GM23338 (cell line): ENCODE results near the gene NOC2L. TPM values are rescaled to one million over a fixed set of nuclear protein-coding genes. Genes with fewer than 3 reads are reported as not detected.

Experiments
- ATAC-seq: fragments of 200-7000 bp; cut with Tn5 transposase; 3 replicates; pipeline ENCODE4 v1.9.1; 2020
- DNase-seq: peaks from one replicate; pipeline ENCODE4 v3.0.0-alpha.2; 2015; ENCODE audit warnings: low spot score
- H2AFZ ChIP-seq: fragments of 200-600 bp; sonication (generic); 2 replicates; pipeline ENCODE4 v1.8.0; 2016; ENCODE audit warnings: antibody characterized with exemption, mild to moderate bottlenecking, moderate library complexity
- H3F3A ChIP-seq: fragments of 200-600 bp; sonication (generic); replicated peaks from 2 replicates; pipeline ENCODE4 v1.8.0; 2017; ENCODE audit warnings: antibody characterized with exemption, mixed run types, low read depth
- H3K27ac ChIP-seq: fragments of 200-600 bp; sonication (generic); 2 replicates; pipeline ENCODE4 v1.6.1; 2016; ENCODE audit warnings: low read depth
- H3K27me3 ChIP-seq: fragments of 200-600 bp; sonication (generic); 2 replicates; pipeline ENCODE4 v1.8.0; 2016; ENCODE audit warnings: mild to moderate bottlenecking, mixed run types, moderate library complexity; ENCODE audit not compliant: insufficient read depth
- H3K36me3 ChIP-seq: fragments of 200-600 bp; sonication (generic); 2 replicates; pipeline ENCODE4 v1.8.0; 2016; ENCODE audit warnings: mild to moderate bottlenecking; ENCODE audit not compliant: insufficient read depth
- H3K4me1 ChIP-seq: fragments of 200-600 bp; sonication (generic); 2 replicates; pipeline ENCODE4 v1.8.0; 2016; ENCODE audit warnings: mild to moderate bottlenecking, moderate library complexity; ENCODE audit not compliant: insufficient read depth
- H3K4me2 ChIP-seq: fragments of 200-600 bp; sonication (generic); 2 replicates; pipeline ENCODE4 v1.7.1; 2017; ENCODE audit warnings: mixed run types
- H3K4me3 ChIP-seq: fragments of 200-600 bp; sonication (generic); 2 replicates; pipeline ENCODE4 v1.6.1; 2016; ENCODE audit warnings: mixed run types
- H3K79me2 ChIP-seq: fragments of 200-600 bp; sonication (generic); replicated peaks from 2 replicates; pipeline ENCODE4 v1.8.0; 2017; ENCODE audit warnings: mild to moderate bottlenecking; ENCODE audit not compliant: insufficient read depth
- H3K9me2 ChIP-seq: fragments of 200-600 bp; sonication (generic); 2 replicates; pipeline ENCODE4 v1.8.0; 2017; ENCODE audit not compliant: insufficient read depth
- H4K20me1 ChIP-seq: fragments of 200-600 bp; sonication (generic); replicated peaks from 2 replicates; pipeline ENCODE4 v1.8.0; 2017; ENCODE audit warnings: mild to moderate bottlenecking; ENCODE audit not compliant: insufficient read depth
- H3K27ac Mint-ChIP-seq: 2 replicates; pipeline ENCODE4 v1.8.0; 2020; ENCODE audit warnings: inconsistent platforms, mild to moderate bottlenecking, moderate library complexity, mixed read lengths
- H3K27me3 Mint-ChIP-seq: 3 replicates; pipeline ENCODE4 v1.8.0; 2022; ENCODE audit warnings: low read depth, mild to moderate bottlenecking, moderate library complexity, mixed read lengths, inconsistent platforms; ENCODE audit not compliant: insufficient read depth, poor library complexity
- H3K36me3 Mint-ChIP-seq: 3 replicates; pipeline ENCODE4 v1.8.0; 2021; ENCODE audit warnings: low read depth, mild to moderate bottlenecking, inconsistent platforms, moderate library complexity, mixed read lengths
- H3K4me1 Mint-ChIP-seq: 3 replicates; pipeline ENCODE4 v1.8.0; 2020; ENCODE audit warnings: mild to moderate bottlenecking, inconsistent platforms, mixed read lengths
- H3K4me3 Mint-ChIP-seq: 3 replicates; pipeline ENCODE4 v1.8.0; 2021; ENCODE audit warnings: moderate library complexity, mild to moderate bottlenecking, inconsistent platforms, mixed read lengths
- H3K9me3 Mint-ChIP-seq: 3 replicates; pipeline ENCODE4 v1.8.0; 2020; ENCODE audit warnings: moderate library complexity, mild to moderate bottlenecking, inconsistent platforms, mixed read lengths
- CREB1 ChIP-seq: fragments of 250-450 bp; sonication (Bioruptor Pico); IDR thresholded peaks from 2 replicates; pipeline ENCODE4 v1.5.0; 2020; ENCODE audit warnings: low read depth, mild to moderate bottlenecking, moderate library complexity
- CTCF ChIP-seq, 2 experiments: fragments of 200-600 bp in 1 of 2; sonication (generic) in 1 of 2; conservative IDR thresholded peaks; 2 replicates each; pipeline versions ENCODE4 v1.5.1 to v1.6.1; 2016 to 2017; ENCODE audit warnings: antibody characterized with exemption in 2 of 2, low read depth in 2 of 2, mild to moderate bottlenecking in 2 of 2, moderate library complexity in 1 of 2
- EZH2 ChIP-seq: fragments of 200-600 bp; sonication (generic); IDR thresholded peaks from one replicate; pipeline ENCODE4 v1.8.0; 2017; ENCODE audit warnings: antibody characterized with exemption, mild to moderate bottlenecking, low read depth; ENCODE audit not compliant: unreplicated experiment
- EZH2phosphoT487 ChIP-seq: fragments of 200-600 bp; sonication (generic); IDR thresholded peaks from one replicate; pipeline ENCODE4 v1.8.1; 2018; ENCODE audit warnings: antibody characterized with exemption; ENCODE audit not compliant: unreplicated experiment
- JUNB ChIP-seq: IDR thresholded peaks from one replicate; pipeline ENCODE4 v1.6.1; 2016; ENCODE audit warnings: antibody characterized with exemption; ENCODE audit not compliant: unreplicated experiment
- NANOG ChIP-seq: IDR thresholded peaks from 2 replicates; pipeline ENCODE4 v1.6.1; 2016; ENCODE audit warnings: antibody characterized with exemption, borderline replicate concordance
- POLR2AphosphoS5 ChIP-seq: IDR thresholded peaks from 2 replicates; pipeline ENCODE4 v1.6.1; 2016; ENCODE audit warnings: antibody characterized with exemption, low read depth
- STAT1 ChIP-seq: IDR thresholded peaks from one replicate; pipeline ENCODE4 v1.6.1; 2016; ENCODE audit warnings: antibody characterized with exemption; ENCODE audit not compliant: unreplicated experiment
- ZNF114 ChIP-seq: fragments of 250-450 bp; sonication (Bioruptor Pico); IDR thresholded peaks from 2 replicates; pipeline ENCODE4 v1.5.0; 2020; ENCODE audit warnings: mild to moderate bottlenecking, moderate library complexity
- ZNF331 ChIP-seq: fragments of 250-450 bp; sonication (Bioruptor Pico); IDR thresholded peaks from 2 replicates; pipeline ENCODE4 v1.5.0; 2020; ENCODE audit warnings: low read depth, mild to moderate bottlenecking, moderate library complexity
- polyA plus RNA-seq: library from polyadenylated mRNA; unstranded; fragments of >200 nt; fragmentation: Nextera tagmentation; extraction: Ambion mirVana; gene quantifications from 2 replicates; pipeline ENCODE4 v1.2.1, GENCODE V29; 2016
- total RNA-seq: library from RNA; depleted of rRNA; stranded (reverse); fragments of >200 nt; shearing (Covaris generic); gene quantifications from 2 replicates; pipeline ENCODE4 v1.2.3, GENCODE V29; 2014
- TF ChIP-seq, protein P1 (sequence below): IDR thresholded peaks from one replicate; pipeline ENCODE4 v1.6.1; 2018; ENCODE audit warnings: antibody characterized with exemption; ENCODE audit not compliant: unreplicated experiment
- TF ChIP-seq, protein P2 (sequence below): fragments of 250-450 bp; sonication (Bioruptor Pico); IDR thresholded peaks from 2 replicates; pipeline ENCODE4 v1.5.0; 2020; ENCODE audit warnings: mild to moderate bottlenecking, moderate library complexity
- TF ChIP-seq, protein P3 (sequence below): IDR thresholded peaks from 2 replicates; pipeline ENCODE4 v1.6.1; 2016; ENCODE audit warnings: antibody characterized with exemption

NOC2L gene
- total and polyA plus RNA-seq, 2 experiments from 2014 or later: 79.3 to 125 TPM

DNA sequence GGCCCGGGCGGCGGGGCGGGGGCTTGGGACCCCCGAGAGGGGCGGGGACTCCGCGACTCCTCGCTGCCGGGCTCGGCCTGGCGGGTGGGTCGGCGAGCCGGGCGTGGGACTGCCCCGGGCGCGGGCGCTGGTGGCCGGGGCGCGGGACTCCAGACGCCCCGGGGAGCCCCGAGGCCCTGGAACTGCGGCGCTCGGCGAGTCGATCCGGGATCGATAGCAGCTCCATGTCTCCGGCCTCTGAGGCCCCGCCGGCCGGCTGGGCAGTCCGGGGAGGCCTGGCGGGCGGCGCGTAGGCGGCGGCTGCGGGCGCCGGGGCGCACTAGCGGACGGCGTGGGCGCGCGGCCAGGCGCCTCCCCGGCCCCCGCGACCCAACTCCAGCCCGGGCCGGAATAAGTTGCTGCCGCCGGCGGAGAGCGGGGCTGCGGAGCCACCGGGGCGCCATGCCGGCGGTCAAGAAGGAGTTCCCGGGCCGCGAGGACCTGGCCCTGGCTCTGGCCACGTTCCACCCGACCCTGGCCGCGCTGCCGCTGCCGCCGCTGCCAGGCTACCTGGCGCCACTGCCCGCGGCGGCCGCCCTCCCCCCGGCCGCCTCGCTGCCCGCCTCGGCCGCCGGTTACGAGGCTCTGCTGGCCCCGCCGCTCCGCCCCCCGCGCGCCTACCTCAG is 34.9 kb downstream of the NOC2L start:
- DNase-seq: no peak
- no peak overlapping the region for H3K27ac ChIP-seq
- H2AFZ ChIP-seq: no peak overlapping the region
- no peak overlapping the region for H3K4me3 Mint-ChIP-seq
- H3K36me3 Mint-ChIP-seq: no peaks in the 10 kb centered on the region
- no peaks in the 10 kb centered on the region for H3K9me2 ChIP-seq
- ATAC-seq: no peak
- H3K27me3 Mint-ChIP-seq: peaks cover 84% of the 10 kb centered on the region
- H3K27me3 ChIP-seq: peaks cover 100% of the 10 kb centered on the region
- H3K4me2 ChIP-seq: peak overlapping the region; percentile 90; the same call in 1 of the 2 replicates
- no peaks in the 10 kb centered on the region for H3K9me3 Mint-ChIP-seq
- peaks cover 22% of the 10 kb centered on the region for H3K4me1 Mint-ChIP-seq
- peaks cover 9% of the 10 kb centered on the region; the same call in 1 of the 2 replicates for H3K4me1 ChIP-seq
- no peaks in the 10 kb centered on the region for H3K36me3 ChIP-seq
- TF ChIP-seq JUNB: no peak
- no peak for TF ChIP-seq NANOG
- no peak for TF ChIP-seq CREB1 (CRISPR knock-in tag)
- TF ChIP-seq, protein P1, sequence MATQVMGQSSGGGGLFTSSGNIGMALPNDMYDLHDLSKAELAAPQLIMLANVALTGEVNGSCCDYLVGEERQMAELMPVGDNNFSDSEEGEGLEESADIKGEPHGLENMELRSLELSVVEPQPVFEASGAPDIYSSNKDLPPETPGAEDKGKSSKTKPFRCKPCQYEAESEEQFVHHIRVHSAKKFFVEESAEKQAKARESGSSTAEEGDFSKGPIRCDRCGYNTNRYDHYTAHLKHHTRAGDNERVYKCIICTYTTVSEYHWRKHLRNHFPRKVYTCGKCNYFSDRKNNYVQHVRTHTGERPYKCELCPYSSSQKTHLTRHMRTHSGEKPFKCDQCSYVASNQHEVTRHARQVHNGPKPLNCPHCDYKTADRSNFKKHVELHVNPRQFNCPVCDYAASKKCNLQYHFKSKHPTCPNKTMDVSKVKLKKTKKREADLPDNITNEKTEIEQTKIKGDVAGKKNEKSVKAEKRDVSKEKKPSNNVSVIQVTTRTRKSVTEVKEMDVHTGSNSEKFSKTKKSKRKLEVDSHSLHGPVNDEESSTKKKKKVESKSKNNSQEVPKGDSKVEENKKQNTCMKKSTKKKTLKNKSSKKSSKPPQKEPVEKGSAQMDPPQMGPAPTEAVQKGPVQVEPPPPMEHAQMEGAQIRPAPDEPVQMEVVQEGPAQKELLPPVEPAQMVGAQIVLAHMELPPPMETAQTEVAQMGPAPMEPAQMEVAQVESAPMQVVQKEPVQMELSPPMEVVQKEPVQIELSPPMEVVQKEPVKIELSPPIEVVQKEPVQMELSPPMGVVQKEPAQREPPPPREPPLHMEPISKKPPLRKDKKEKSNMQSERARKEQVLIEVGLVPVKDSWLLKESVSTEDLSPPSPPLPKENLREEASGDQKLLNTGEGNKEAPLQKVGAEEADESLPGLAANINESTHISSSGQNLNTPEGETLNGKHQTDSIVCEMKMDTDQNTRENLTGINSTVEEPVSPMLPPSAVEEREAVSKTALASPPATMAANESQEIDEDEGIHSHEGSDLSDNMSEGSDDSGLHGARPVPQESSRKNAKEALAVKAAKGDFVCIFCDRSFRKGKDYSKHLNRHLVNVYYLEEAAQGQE: no peak
- TF ChIP-seq EZH2phosphoT487: no peak
- no peak for TF ChIP-seq POLR2AphosphoS5
- TF ChIP-seq CTCF (conservative IDR thresholded peaks at IDR 0.05; ENCODE audit: low read depth in 2 of 2): no peak
- no peak for TF ChIP-seq EZH2
- TF ChIP-seq, protein P2, sequence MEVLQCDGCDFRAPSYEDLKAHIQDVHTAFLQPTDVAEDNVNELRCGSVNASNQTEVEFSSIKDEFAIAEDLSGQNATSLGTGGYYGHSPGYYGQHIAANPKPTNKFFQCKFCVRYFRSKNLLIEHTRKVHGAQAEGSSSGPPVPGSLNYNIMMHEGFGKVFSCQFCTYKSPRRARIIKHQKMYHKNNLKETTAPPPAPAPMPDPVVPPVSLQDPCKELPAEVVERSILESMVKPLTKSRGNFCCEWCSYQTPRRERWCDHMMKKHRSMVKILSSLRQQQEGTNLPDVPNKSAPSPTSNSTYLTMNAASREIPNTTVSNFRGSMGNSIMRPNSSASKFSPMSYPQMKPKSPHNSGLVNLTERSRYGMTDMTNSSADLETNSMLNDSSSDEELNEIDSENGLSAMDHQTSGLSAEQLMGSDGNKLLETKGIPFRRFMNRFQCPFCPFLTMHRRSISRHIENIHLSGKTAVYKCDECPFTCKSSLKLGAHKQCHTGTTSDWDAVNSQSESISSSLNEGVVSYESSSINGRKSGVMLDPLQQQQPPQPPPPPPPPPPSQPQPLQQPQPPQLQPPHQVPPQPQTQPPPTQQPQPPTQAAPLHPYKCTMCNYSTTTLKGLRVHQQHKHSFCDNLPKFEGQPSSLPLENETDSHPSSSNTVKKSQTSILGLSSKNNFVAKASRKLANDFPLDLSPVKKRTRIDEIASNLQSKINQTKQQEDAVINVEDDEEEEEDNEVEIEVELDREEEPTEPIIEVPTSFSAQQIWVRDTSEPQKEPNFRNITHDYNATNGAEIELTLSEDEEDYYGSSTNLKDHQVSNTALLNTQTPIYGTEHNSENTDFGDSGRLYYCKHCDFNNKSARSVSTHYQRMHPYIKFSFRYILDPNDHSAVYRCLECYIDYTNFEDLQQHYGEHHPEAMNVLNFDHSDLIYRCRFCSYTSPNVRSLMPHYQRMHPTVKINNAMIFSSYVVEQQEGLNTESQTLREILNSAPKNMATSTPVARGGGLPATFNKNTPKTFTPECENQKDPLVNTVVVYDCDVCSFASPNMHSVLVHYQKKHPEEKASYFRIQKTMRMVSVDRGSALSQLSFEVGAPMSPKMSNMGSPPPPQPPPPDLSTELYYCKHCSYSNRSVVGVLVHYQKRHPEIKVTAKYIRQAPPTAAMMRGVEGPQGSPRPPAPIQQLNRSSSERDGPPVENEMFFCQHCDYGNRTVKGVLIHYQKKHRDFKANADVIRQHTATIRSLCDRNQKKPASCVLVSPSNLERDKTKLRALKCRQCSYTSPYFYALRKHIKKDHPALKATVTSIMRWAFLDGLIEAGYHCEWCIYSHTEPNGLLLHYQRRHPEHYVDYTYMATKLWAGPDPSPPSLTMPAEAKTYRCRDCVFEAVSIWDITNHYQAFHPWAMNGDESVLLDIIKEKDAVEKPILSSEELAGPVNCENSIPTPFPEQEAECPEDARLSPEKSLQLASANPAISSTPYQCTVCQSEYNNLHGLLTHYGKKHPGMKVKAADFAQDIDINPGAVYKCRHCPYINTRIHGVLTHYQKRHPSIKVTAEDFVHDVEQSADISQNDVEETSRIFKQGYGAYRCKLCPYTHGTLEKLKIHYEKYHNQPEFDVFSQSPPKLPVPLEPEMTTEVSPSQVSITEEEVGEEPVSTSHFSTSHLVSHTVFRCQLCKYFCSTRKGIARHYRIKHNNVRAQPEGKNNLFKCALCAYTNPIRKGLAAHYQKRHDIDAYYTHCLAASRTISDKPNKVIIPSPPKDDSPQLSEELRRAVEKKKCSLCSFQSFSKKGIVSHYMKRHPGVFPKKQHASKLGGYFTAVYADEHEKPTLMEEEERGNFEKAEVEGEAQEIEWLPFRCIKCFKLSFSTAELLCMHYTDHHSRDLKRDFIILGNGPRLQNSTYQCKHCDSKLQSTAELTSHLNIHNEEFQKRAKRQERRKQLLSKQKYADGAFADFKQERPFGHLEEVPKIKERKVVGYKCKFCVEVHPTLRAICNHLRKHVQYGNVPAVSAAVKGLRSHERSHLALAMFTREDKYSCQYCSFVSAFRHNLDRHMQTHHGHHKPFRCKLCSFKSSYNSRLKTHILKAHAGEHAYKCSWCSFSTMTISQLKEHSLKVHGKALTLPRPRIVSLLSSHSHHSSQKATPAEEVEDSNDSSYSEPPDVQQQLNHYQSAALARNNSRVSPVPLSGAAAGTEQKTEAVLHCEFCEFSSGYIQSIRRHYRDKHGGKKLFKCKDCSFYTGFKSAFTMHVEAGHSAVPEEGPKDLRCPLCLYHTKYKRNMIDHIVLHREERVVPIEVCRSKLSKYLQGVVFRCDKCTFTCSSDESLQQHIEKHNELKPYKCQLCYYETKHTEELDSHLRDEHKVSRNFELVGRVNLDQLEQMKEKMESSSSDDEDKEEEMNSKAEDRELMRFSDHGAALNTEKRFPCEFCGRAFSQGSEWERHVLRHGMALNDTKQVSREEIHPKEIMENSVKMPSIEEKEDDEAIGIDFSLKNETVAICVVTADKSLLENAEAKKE (CRISPR knock-in tag): no peak
- no peak for TF ChIP-seq ZNF331
- no peak for TF ChIP-seq STAT1
- TF ChIP-seq ZNF114: no peak
- TF ChIP-seq, protein P3, sequence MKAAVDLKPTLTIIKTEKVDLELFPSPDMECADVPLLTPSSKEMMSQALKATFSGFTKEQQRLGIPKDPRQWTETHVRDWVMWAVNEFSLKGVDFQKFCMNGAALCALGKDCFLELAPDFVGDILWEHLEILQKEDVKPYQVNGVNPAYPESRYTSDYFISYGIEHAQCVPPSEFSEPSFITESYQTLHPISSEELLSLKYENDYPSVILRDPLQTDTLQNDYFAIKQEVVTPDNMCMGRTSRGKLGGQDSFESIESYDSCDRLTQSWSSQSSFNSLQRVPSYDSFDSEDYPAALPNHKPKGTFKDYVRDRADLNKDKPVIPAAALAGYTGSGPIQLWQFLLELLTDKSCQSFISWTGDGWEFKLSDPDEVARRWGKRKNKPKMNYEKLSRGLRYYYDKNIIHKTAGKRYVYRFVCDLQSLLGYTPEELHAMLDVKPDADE: no peak
- H3K4me3 ChIP-seq: peak overlapping the region; percentile 58
- H4K20me1 ChIP-seq: no peaks in the 10 kb centered on the region; the same call in none of the 2 replicates
- no peaks in the 10 kb centered on the region for H3F3A ChIP-seq
- H3K27ac Mint-ChIP-seq: no peak overlapping the region
- no peaks in the 10 kb centered on the region for H3K79me2 ChIP-seq
